ENCODE data around the gene SYNC.

SYNC gene

DNA sequence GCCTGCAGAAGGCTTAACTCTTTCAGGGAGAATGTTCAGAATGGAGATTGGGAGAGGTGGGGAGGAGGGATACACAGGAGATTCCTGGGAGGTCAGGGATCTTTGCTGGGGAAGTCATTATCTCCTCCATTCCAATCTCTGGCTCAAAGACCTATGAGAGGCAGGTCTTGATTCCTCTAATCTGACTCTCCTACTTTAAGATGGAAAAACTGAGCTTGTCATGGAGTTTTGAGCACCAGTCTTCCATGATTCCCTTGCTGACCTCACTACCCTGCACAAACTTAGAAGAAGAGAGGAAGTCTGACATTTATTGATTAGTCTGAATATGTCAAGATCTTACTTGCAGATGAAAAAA, 41.5 kb upstream of the SYNC start:
- TF ChIP-seq, protein P1, sequence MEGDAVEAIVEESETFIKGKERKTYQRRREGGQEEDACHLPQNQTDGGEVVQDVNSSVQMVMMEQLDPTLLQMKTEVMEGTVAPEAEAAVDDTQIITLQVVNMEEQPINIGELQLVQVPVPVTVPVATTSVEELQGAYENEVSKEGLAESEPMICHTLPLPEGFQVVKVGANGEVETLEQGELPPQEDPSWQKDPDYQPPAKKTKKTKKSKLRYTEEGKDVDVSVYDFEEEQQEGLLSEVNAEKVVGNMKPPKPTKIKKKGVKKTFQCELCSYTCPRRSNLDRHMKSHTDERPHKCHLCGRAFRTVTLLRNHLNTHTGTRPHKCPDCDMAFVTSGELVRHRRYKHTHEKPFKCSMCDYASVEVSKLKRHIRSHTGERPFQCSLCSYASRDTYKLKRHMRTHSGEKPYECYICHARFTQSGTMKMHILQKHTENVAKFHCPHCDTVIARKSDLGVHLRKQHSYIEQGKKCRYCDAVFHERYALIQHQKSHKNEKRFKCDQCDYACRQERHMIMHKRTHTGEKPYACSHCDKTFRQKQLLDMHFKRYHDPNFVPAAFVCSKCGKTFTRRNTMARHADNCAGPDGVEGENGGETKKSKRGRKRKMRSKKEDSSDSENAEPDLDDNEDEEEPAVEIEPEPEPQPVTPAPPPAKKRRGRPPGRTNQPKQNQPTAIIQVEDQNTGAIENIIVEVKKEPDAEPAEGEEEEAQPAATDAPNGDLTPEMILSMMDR (IDR thresholded peaks at IDR 0.05; ENCODE audit: control insufficient read depth, insufficient read depth, low read depth, low read length, missing control alignments): no peak
- no peak for DNase-seq (ENCODE audit: low read depth)
- no peak overlapping the region for H3K4me3 ChIP-seq (ENCODE audit: control insufficient read depth, low read depth, low read length)

DNA sequence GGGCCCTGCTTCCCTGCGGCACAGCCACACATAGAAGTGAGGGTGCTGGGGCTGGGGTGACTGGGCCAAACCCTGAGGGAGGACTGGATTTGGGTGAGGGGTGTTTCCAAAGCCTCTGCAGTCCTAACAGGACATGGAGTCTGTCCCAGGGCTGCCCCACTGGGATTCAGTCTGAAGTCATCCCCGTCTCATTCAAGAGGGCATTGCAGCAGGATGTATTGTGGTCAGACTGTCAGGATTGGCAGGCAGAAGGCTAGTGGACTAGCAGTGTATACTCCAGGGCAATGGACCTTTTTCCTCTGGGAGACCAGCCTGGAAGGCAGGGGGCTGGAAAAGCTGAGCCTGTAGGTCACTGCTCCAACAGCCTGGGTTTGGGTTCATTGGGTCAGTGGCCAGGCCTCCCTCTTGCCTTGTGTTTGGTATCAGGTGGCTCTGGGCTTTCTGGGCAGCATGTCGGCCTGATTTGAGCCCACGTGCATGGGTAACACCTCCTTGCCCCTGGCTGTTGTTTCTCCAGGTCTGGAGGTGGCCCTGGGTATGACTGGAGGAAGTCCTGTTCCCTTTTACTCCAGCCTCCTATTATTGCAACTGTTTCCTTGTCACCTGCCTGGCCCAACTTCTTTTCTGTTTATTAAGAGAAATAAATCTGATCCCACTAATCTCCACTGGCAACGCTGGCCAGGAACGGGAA, 41.0 kb upstream of the SYNC start:
- no peak for DNase-seq (ENCODE audit: low read depth)
- H3K4me3 ChIP-seq (ENCODE audit: control insufficient read depth, low read depth, low read length): no peak overlapping the region
- TF ChIP-seq, protein P1 (IDR thresholded peaks at IDR 0.05; ENCODE audit: control insufficient read depth, insufficient read depth, low read depth, low read length, missing control alignments): no peak

DNA sequence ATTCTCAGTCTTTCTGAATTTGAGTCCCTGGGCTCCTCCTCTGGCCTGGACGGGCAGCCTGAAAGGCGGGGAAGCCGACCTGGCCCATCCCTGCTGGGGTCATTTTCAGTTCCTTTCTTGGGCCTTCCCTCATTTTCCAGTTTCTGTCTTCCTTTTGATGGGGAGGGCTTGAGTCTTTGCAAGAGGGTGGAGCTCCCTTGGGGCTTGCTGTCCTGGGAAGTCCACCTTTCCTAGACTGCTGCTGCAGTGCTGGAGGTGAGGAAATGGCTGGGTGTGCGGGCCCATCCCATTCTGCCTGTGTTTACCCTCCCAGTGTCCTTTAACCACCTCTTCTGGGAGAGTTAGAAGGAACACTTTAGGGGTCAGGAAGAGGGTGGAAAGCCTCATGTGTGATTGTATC, 40.4 kb upstream of the SYNC start:
- no peak for DNase-seq (ENCODE audit: low read depth)
- TF ChIP-seq, protein P1 (IDR thresholded peaks at IDR 0.05; ENCODE audit: control insufficient read depth, insufficient read depth, low read depth, low read length, missing control alignments): no peak
- H3K4me3 ChIP-seq (ENCODE audit: control insufficient read depth, low read depth, low read length): peak overlapping the region; percentile 62

DNA sequence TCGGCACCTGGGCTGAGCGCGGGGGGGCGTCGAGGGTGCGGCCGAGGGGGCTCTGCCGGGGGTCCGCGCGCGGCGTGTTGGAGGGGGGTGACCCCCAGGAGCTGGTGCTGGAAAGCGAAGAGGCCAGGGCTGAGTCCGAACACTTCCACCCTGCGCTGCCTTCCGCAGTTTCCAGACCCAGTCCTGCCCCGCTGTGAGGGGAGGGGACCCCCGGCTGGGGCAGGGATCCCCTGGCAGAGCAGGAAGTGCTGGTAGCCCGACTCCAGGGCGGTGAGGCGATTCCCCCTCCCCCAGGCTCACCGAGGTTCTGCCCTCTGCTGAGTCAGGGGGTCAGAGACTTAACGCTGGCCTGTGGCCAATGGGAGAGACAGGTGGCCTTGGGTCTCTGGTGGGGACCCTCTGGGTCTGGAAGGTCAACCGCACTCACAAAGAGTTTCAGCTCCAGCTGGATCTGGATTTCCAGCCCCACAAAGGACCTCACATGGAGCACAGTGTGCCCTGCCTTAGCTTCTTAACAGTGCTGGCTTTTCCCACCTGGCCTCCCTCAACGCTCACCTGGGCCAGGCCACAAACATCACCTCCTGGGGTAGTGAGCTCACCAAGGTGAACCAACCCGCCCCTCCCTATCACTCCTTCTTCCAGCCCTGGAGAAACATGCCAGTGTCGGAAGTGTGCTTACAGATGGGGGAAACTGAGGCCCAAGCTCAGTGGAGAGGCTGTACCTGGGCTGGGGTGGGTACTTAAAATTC, 39.8 kb upstream of the SYNC start:
- TF ChIP-seq, protein P1 (IDR thresholded peaks at IDR 0.05; ENCODE audit: control insufficient read depth, insufficient read depth, low read depth, low read length, missing control alignments): no peak
- peak overlapping the region; percentile 62 for H3K4me3 ChIP-seq (ENCODE audit: control insufficient read depth, low read depth, low read length)
- DNase-seq (ENCODE audit: low read depth): no peak

DNA sequence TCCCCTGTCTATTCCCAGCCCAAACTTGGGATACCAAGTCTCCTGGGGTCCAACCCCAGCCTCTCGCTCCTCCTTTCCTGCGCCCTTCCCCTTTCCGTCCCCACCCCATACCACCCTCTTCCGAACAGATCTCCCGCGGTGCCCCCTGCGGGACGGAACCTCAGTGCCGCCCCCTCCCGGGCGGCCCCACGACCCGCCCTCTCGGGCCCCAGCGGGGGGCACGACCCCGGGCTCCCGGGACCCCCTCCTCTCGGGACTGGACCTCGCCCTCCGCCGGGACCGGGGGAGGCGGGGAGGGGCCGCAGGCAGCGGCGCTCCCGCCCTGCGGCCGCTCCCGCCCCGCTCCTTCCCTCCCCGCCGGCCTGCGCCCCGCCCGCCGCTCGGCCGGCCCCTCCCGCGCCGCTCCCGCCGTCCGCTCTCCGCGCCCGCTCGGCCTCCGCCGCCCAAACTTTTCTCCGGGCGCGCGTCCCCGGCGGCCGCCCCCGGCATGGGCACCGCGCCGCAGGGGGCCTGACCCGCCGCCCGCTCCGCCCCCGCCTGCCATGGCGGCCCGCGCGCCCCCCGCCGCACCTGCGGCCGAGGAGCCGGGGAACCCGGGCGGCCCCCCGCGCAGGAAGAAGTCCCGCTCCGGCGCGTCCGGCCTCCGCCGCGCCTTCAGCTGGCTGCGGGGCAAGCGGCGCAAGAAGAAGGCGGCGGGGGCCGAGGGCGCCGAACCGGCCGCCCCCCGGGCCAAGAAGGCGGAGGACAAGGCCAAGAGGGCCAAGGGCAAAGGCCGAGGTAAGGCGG, 39.0 kb upstream of the SYNC start:
- no peak for DNase-seq (ENCODE audit: low read depth)

DNA sequence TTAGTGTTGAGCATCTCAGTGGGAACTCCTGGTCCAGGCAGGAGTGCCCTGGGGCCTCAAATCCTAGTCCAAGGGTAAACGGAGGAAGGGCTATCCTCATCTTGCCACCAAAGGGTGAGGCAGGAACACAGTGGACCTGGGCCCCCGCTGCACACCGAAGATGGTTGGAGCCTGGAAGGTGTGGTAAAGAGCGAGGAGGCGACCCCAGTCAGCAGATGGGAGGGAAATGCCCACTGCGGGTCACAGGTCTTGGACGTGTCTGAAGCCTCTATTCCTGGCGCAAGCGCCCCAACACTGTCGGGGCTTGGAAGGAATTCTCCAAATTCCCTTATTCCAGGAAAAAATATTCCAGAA, 38.5 kb upstream of the SYNC start:
- no peak for DNase-seq (ENCODE audit: low read depth)
- H3K4me3 ChIP-seq (ENCODE audit: control insufficient read depth, low read depth, low read length): peak overlapping the region; percentile 56
- TF ChIP-seq, protein P1 (IDR thresholded peaks at IDR 0.05; ENCODE audit: control insufficient read depth, insufficient read depth, low read depth, low read length, missing control alignments): no peak

More for the DNA sequence above, 39.0 kb upstream of the SYNC start:
- peak overlapping the region; percentile 62 for H3K4me3 ChIP-seq (ENCODE audit: control insufficient read depth, low read depth, low read length)
- TF ChIP-seq, protein P1 (IDR thresholded peaks at IDR 0.05; ENCODE audit: control insufficient read depth, insufficient read depth, low read depth, low read length, missing control alignments): peak; percentile 43
